ENCODE results near the gene HCAR2.

The HCAR2 gene

GRCh38 chr12:122729583-122730214 is 26.5 kb upstream of the HCAR2 start:
- Histone ChIP-seq H3K9me3 (ENCODE audit: control extremely low read depth in 1 of 5, control insufficient read depth in 4 of 5, insufficient read depth in 2 of 5, low read depth in 1 of 5, low read length in 4 of 5) (no peaks in the 10 kb centered on the region), H3K36me3 (ENCODE audit: control insufficient read depth in 4 of 4, insufficient read depth in 4 of 4, low read length in 3 of 4) (no peaks in the 10 kb centered on the region), H3K4me3 (ENCODE audit: control insufficient read depth in 1 of 7, extremely low read depth in 1 of 7, insufficient read depth in 4 of 7, low read depth in 2 of 7, low read length in 6 of 7) (no peak overlapping the region), H3K27ac (ENCODE audit: insufficient read depth in 1 of 2, low read depth in 1 of 2, low read length in 2 of 2, poor library complexity in 1 of 2, severe bottlenecking in 2 of 2) (no peak overlapping the region), H3K27me3 (replicated peaks in 2 of 5; ENCODE audit: control insufficient read depth in 4 of 5, insufficient read depth in 5 of 5, low read length in 4 of 5) (no peaks in the 10 kb centered on the region), H3K4me1 (ENCODE audit: control extremely low read depth in 1 of 4, control insufficient read depth in 4 of 4, insufficient read depth in 4 of 4, low read length in 3 of 4) (peaks cover 6 to 48% (median 20%) of the 10 kb centered on the region in 4 experiments)
- ChIA-PET CTCF (interaction anchor here (1.1 to 1.4 kb wide), 3 partner anchors 12 to 91 kb away, joined by 3 to 4 read pairs (median 4); partner anchors contain the start of gene DENR), POLR2A (no interaction called here)
- no peak for DNase-seq
- 96% methylated on average over 27 of the region's 27 CpGs for WGBS (ENCODE audit: insufficient coverage)

- ChIA-PET POLR2A (no interaction called here), CTCF (interaction anchor here (0.6 to 1.5 kb wide), 4 partner anchors 10 to 80 kb away, joined by 3 to 5 read pairs (median 4); no protein-coding TSS in a partner anchor)
- Histone ChIP-seq H3K36me3 (ENCODE audit: control insufficient read depth in 4 of 4, insufficient read depth in 4 of 4, low read length in 3 of 4) (no peaks in the 10 kb centered on the region), H3K27ac (ENCODE audit: insufficient read depth in 1 of 2, low read depth in 1 of 2, low read length in 2 of 2, poor library complexity in 1 of 2, severe bottlenecking in 2 of 2) (peak overlapping the region; percentile 18 to 70), H3K4me1 (ENCODE audit: control extremely low read depth in 1 of 4, control insufficient read depth in 4 of 4, insufficient read depth in 4 of 4, low read length in 3 of 4) (peaks cover 6 to 55% (median 35%) of the 10 kb centered on the region in 4 experiments), H3K9me3 (ENCODE audit: control extremely low read depth in 1 of 5, control insufficient read depth in 4 of 5, insufficient read depth in 2 of 5, low read depth in 1 of 5, low read length in 4 of 5) (no peaks in the 10 kb centered on the region), H3K4me3 (ENCODE audit: control insufficient read depth in 1 of 7, extremely low read depth in 1 of 7, insufficient read depth in 4 of 7, low read depth in 2 of 7, low read length in 6 of 7) (peak overlapping the region in 5 of 7 experiments; percentile 37 to 73 (median 42)), H3K27me3 (replicated peaks in 2 of 5; ENCODE audit: control insufficient read depth in 4 of 5, insufficient read depth in 5 of 5, low read length in 4 of 5) (no peaks in the 10 kb centered on the region)
- WGBS (ENCODE audit: insufficient coverage): 0% methylated on average over 1 of the region's 5 CpGs
- DNase-seq: peak; percentile 85 to 96 (median 93)
These were observed 23.0 kb upstream of the HCAR2 start for GRCh38 chr12:122726080-122726558.

GRCh38 chr12:122725452-122726079 is 22.4 kb upstream of the HCAR2 start:
- H3K27me3 ChIP-seq (replicated peaks in 2 of 5; ENCODE audit: control insufficient read depth in 4 of 5, insufficient read depth in 5 of 5, low read length in 4 of 5): no peaks in the 10 kb centered on the region
- peak overlapping the region in 5 of 7 experiments; percentile 37 to 73 (median 42) for H3K4me3 ChIP-seq (ENCODE audit: control insufficient read depth in 1 of 7, extremely low read depth in 1 of 7, insufficient read depth in 4 of 7, low read depth in 2 of 7, low read length in 6 of 7)
- ChIA-PET CTCF (interaction anchor here (0.6 to 1.1 kb wide), 4 partner anchors 10 to 85 kb away, joined by 3 to 5 read pairs (median 4); no protein-coding TSS in a partner anchor), POLR2A (no interaction called here)
- no peak for DNase-seq
- peak overlapping the region; percentile 18 to 70 for H3K27ac ChIP-seq (ENCODE audit: insufficient read depth in 1 of 2, low read depth in 1 of 2, low read length in 2 of 2, poor library complexity in 1 of 2, severe bottlenecking in 2 of 2)
- 0% methylated on average over 2 of the region's 6 CpGs for WGBS (ENCODE audit: insufficient coverage)
- no peaks in the 10 kb centered on the region for H3K36me3 ChIP-seq (ENCODE audit: control insufficient read depth in 4 of 4, insufficient read depth in 4 of 4, low read length in 3 of 4)
- H3K4me1 ChIP-seq (ENCODE audit: control extremely low read depth in 1 of 4, control insufficient read depth in 4 of 4, insufficient read depth in 4 of 4, low read length in 3 of 4): peaks cover 6 to 55% (median 35%) of the 10 kb centered on the region in 4 experiments
- no peaks in the 10 kb centered on the region for H3K9me3 ChIP-seq (ENCODE audit: control extremely low read depth in 1 of 5, control insufficient read depth in 4 of 5, insufficient read depth in 2 of 5, low read depth in 1 of 5, low read length in 4 of 5)

GRCh38 chr12:122724641-122725243 is 21.6 kb upstream of the HCAR2 start:
- no peak overlapping the region for H3K27ac ChIP-seq (ENCODE audit: insufficient read depth in 1 of 2, low read depth in 1 of 2, low read length in 2 of 2, poor library complexity in 1 of 2, severe bottlenecking in 2 of 2)
- H3K27me3 ChIP-seq (replicated peaks in 2 of 5; ENCODE audit: control insufficient read depth in 4 of 5, insufficient read depth in 5 of 5, low read length in 4 of 5): no peaks in the 10 kb centered on the region
- peaks cover 6 to 56% (median 35%) of the 10 kb centered on the region in 4 experiments for H3K4me1 ChIP-seq (ENCODE audit: control extremely low read depth in 1 of 4, control insufficient read depth in 4 of 4, insufficient read depth in 4 of 4, low read length in 3 of 4)
- ChIA-PET POLR2A (no interaction called here), CTCF (interaction anchor here (0.8 to 3.4 kb wide), 3 partner anchors 11 to 87 kb away, joined by 3 to 10 read pairs (median 4); no protein-coding TSS in a partner anchor)
- no peaks in the 10 kb centered on the region for H3K36me3 ChIP-seq (ENCODE audit: control insufficient read depth in 4 of 4, insufficient read depth in 4 of 4, low read length in 3 of 4)
- H3K4me3 ChIP-seq (ENCODE audit: control insufficient read depth in 1 of 7, extremely low read depth in 1 of 7, insufficient read depth in 4 of 7, low read depth in 2 of 7, low read length in 6 of 7): no peak overlapping the region
- WGBS (ENCODE audit: insufficient coverage): 93% methylated on average over 11 of the region's 12 CpGs
- no peak for DNase-seq
- no peaks in the 10 kb centered on the region for H3K9me3 ChIP-seq (ENCODE audit: control extremely low read depth in 1 of 5, control insufficient read depth in 4 of 5, insufficient read depth in 2 of 5, low read depth in 1 of 5, low read length in 4 of 5)

GRCh38 chr12:122722387-122722786 is 19.2 kb upstream of the HCAR2 start:
- ChIA-PET POLR2A (interaction anchor here (0.7 kb wide), 1 partner anchor 546 kb away, joined by 3 read pairs; no protein-coding TSS in a partner anchor), CTCF (interaction anchor here (0.8 to 3.4 kb wide), 4 partner anchors 10 to 84 kb away, joined by 3 to 10 read pairs (median 4); partner anchors contain the start of gene DENR)
- peak in 2 of 3 donors; percentile 60 to 66 for DNase-seq
- no CpG with 5 or more reads among the region's 1 CpG for WGBS (ENCODE audit: insufficient coverage)
- H3K4me1 ChIP-seq (ENCODE audit: control extremely low read depth in 1 of 4, control insufficient read depth in 4 of 4, insufficient read depth in 4 of 4, low read length in 3 of 4): peaks cover 6 to 44% (median 34%) of the 10 kb centered on the region in 4 experiments
- H3K36me3 ChIP-seq (ENCODE audit: control insufficient read depth in 4 of 4, insufficient read depth in 4 of 4, low read length in 3 of 4): no peaks in the 10 kb centered on the region
- H3K9me3 ChIP-seq (ENCODE audit: control extremely low read depth in 1 of 5, control insufficient read depth in 4 of 5, insufficient read depth in 2 of 5, low read depth in 1 of 5, low read length in 4 of 5): no peaks in the 10 kb centered on the region
- H3K27ac ChIP-seq (ENCODE audit: insufficient read depth in 1 of 2, low read depth in 1 of 2, low read length in 2 of 2, poor library complexity in 1 of 2, severe bottlenecking in 2 of 2): no peak overlapping the region
- no peak overlapping the region for H3K4me3 ChIP-seq (ENCODE audit: control insufficient read depth in 1 of 7, extremely low read depth in 1 of 7, insufficient read depth in 4 of 7, low read depth in 2 of 7, low read length in 6 of 7)
- no peaks in the 10 kb centered on the region for H3K27me3 ChIP-seq (replicated peaks in 2 of 5; ENCODE audit: control insufficient read depth in 4 of 5, insufficient read depth in 5 of 5, low read length in 4 of 5)

GRCh38 chr12:122721057-122721545 is 17.9 kb upstream of the HCAR2 start:
- Histone ChIP-seq H3K36me3 (ENCODE audit: control insufficient read depth in 4 of 4, insufficient read depth in 4 of 4, low read length in 3 of 4) (no peaks in the 10 kb centered on the region), H3K9me3 (ENCODE audit: control extremely low read depth in 1 of 5, control insufficient read depth in 4 of 5, insufficient read depth in 2 of 5, low read depth in 1 of 5, low read length in 4 of 5) (no peaks in the 10 kb centered on the region), H3K27me3 (replicated peaks in 2 of 5; ENCODE audit: control insufficient read depth in 4 of 5, insufficient read depth in 5 of 5, low read length in 4 of 5) (no peaks in the 10 kb centered on the region), H3K4me1 (ENCODE audit: control extremely low read depth in 1 of 4, control insufficient read depth in 4 of 4, insufficient read depth in 4 of 4, low read length in 3 of 4) (peaks cover 2 to 33% (median 28%) of the 10 kb centered on the region in 4 experiments), H3K4me3 (ENCODE audit: control insufficient read depth in 1 of 7, extremely low read depth in 1 of 7, insufficient read depth in 4 of 7, low read depth in 2 of 7, low read length in 6 of 7) (no peak overlapping the region), H3K27ac (ENCODE audit: insufficient read depth in 1 of 2, low read depth in 1 of 2, low read length in 2 of 2, poor library complexity in 1 of 2, severe bottlenecking in 2 of 2) (no peak overlapping the region)
- WGBS (ENCODE audit: insufficient coverage): 97% methylated on average over 6 of the region's 11 CpGs
- ChIA-PET CTCF (interaction anchor here (0.6 to 3.4 kb wide), 2 partner anchors 83 to 1656 kb away, joined by 3 to 10 read pairs; no protein-coding TSS in a partner anchor), POLR2A (interaction anchor here (0.6 kb wide), 1 partner anchor 54 kb away, joined by 3 read pairs; no protein-coding TSS in a partner anchor)
- DNase-seq: no peak
